Stomach (tissue), 4 donors: ENCODE data around the gene PHF20.

Experiments used
- EP300 ChIP-seq: sonication (generic); formaldehyde crosslinking; IDR thresholded peaks from one replicate; pipeline ENCODE4 v1.6.1; 2017; ENCODE audit warnings: antibody characterized with exemption
- POLR2A ChIP-seq, 4 donors: fragments of 450-650 bp; IDR thresholded peaks; one replicate each; pipeline ENCODE4 v1.6.1; 2016; ENCODE audit warnings: antibody characterized with exemption in 4 of 4, control low read depth in 2 of 4, mild to moderate bottlenecking in 1 of 4, moderate library complexity in 1 of 4
- TF ChIP-seq, protein P1 (sequence below), 7 experiments: fragments of 450-650 bp in 4 of 7; fragments of 200-600 bp in 3 of 7; sonication (generic) in 3 of 7; IDR thresholded peaks; one replicate each; pipeline ENCODE4 v1.5.1; 2016 to 2019; ENCODE audit warnings: antibody characterized with exemption in 7 of 7, control low read depth in 2 of 7, mild to moderate bottlenecking in 1 of 7

DNA sequence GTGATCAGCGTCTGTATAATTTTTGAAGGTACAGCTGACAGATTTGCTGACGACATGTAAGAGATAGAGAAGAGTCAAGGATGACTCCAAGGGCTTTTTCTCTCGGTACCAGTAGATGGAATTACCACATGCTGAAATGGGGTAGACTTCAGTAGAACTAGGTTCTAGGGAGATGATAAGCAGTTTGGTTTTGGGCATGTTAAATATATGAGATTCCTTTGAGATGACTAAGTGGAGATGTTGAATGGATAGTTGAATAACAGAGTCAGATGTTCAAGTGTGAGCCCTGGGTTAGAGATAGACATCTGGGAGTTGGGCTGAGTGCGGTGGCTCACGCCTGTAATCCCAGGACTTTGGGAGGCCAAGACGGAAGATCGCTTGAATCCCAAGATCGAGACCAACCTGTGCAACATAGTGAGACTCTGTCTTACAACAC, 50.0 kb downstream of the PHF20 start:
- TF ChIP-seq, protein P1, sequence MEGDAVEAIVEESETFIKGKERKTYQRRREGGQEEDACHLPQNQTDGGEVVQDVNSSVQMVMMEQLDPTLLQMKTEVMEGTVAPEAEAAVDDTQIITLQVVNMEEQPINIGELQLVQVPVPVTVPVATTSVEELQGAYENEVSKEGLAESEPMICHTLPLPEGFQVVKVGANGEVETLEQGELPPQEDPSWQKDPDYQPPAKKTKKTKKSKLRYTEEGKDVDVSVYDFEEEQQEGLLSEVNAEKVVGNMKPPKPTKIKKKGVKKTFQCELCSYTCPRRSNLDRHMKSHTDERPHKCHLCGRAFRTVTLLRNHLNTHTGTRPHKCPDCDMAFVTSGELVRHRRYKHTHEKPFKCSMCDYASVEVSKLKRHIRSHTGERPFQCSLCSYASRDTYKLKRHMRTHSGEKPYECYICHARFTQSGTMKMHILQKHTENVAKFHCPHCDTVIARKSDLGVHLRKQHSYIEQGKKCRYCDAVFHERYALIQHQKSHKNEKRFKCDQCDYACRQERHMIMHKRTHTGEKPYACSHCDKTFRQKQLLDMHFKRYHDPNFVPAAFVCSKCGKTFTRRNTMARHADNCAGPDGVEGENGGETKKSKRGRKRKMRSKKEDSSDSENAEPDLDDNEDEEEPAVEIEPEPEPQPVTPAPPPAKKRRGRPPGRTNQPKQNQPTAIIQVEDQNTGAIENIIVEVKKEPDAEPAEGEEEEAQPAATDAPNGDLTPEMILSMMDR (IDR thresholded peaks at IDR 0.05) = no peak
- no peak for TF ChIP-seq POLR2A (IDR thresholded peaks at IDR 0.05)
- no peak for TF ChIP-seq EP300
